GM12874 (cell line): Measurements from ENCODE around the gene MGMT.

Experiments used
- TF ChIP-seq, protein P1 (sequence below): IDR thresholded peaks from 2 replicates; pipeline ENCODE4 v1.5.1; 2011; ENCODE audit warnings: low read depth, mild to moderate bottlenecking, control low read depth, low read length, moderate library complexity; ENCODE audit not compliant: insufficient read depth

The MGMT gene

DNA sequence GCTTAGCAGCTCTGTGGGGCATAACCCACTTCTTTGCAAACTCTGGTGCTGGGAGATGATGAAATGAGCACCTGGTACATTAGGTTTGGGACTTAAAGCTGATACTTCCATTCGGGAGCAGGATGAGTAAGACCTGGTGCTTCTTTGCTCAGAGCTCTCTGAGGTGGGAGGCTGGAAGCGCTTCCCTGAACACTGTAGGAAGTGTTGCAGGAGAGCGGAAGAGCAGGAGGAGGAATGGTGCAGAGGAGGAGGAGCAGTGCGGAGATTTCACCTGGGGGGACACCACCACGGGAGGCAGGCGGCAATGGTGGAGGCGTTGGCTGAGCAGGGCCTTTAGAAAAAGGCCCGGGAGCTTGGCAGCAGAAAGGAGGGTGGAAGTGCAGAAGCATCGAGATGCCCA is 142.5 kb downstream of the MGMT start:
- TF ChIP-seq, protein P1, sequence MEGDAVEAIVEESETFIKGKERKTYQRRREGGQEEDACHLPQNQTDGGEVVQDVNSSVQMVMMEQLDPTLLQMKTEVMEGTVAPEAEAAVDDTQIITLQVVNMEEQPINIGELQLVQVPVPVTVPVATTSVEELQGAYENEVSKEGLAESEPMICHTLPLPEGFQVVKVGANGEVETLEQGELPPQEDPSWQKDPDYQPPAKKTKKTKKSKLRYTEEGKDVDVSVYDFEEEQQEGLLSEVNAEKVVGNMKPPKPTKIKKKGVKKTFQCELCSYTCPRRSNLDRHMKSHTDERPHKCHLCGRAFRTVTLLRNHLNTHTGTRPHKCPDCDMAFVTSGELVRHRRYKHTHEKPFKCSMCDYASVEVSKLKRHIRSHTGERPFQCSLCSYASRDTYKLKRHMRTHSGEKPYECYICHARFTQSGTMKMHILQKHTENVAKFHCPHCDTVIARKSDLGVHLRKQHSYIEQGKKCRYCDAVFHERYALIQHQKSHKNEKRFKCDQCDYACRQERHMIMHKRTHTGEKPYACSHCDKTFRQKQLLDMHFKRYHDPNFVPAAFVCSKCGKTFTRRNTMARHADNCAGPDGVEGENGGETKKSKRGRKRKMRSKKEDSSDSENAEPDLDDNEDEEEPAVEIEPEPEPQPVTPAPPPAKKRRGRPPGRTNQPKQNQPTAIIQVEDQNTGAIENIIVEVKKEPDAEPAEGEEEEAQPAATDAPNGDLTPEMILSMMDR, result no peak

DNA sequence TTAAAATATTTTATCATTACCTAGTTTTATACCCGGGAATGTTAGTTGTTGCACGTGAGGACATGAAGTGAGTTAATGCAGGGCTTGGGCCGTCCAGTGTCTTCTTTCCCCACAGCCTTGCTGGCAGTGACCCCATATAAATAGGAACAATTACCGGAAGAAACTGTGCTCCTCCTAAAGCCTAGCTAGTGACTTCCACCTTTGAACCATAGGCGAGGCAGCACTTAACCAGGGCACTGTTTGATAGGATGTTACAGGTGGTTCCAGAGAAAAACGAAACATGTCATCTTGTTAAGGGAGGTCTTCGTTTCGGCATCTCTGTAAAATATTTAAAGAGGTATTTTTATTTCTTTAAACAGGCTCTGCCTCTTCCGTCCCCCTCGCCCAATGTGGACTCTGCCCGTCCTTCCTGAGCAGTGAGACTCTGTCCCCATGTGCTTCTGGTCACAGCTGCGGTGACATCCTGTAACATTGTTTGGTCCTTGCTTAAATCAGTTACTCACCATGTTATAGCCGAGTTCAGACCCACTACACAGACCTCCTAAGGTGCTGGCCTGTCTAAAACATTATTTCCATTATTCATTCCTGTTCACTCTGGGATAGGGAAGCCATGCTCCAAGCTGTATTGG is 145.6 kb downstream of the MGMT start:
- TF ChIP-seq, protein P1, result no peak

DNA sequence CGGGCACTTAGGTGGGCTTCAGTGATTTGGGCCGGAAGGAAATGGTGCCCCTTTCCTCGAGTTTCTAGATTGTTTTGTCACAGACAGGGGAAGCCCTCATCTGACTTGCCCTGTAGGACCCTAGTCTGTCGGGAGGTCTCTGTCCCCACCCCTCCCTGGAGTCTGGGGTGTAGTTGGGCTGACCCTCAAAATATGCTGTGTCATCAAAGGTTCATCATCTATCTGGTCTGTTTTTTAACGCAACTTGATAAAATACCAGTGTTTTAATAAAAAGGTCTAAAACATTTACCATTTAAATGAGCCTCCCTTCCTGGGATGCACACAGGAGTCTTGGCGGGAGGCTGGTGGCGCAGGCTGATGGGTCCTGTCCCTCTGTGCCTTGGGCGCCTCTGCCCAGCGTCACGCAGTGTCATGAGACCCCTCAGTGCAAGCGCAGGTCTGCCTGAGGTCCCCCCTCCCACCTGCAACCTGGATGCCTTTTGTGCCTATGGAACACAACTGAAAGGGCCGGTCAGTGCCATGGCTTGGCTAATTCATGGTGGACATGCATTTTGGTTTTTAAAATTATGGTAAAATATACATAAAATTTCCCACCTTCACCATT is 146.4 kb downstream of the MGMT start:
- TF ChIP-seq, protein P1, result no peak

DNA sequence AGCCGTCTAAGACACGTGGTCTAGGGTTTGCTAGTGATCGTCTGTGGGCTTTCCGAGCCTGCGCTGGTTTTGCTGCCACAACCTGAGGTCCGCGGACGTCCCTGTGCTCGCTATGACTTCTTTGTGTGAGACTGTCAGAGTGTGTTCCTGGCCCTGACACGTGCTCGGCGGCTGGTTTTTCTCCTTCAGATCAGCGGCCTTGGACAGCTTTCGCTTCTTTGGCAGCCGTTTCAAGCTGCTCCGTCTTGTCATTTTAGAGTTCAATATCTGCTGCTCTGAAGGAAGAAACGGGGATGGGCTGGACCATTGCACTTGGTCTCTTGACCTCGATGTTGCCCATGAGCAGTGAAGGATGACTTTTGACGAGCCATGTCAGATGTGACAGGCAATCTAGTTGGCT is 147.3 kb downstream of the MGMT start:
- TF ChIP-seq, protein P1, result no peak

DNA sequence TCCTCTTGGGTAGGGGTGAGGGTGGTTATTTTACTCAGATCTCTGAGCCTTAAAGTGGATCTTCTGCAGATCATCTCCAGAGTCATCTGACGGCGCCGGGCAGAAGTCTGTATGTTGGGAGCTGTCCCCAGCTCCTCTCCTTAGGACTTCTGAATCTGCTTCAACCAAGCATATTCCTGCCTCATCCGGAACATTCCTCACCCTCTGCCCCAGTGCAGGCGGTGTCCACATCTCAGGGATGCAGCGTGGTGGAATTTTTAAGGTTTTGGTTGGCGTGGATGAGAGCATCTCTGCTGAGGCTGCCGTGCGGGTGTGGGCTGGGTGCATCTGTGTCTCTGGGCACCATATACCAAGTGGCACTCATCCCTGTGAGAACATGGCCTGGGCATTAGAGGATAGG is 148.3 kb downstream of the MGMT start:
- TF ChIP-seq, protein P1, result no peak

DNA sequence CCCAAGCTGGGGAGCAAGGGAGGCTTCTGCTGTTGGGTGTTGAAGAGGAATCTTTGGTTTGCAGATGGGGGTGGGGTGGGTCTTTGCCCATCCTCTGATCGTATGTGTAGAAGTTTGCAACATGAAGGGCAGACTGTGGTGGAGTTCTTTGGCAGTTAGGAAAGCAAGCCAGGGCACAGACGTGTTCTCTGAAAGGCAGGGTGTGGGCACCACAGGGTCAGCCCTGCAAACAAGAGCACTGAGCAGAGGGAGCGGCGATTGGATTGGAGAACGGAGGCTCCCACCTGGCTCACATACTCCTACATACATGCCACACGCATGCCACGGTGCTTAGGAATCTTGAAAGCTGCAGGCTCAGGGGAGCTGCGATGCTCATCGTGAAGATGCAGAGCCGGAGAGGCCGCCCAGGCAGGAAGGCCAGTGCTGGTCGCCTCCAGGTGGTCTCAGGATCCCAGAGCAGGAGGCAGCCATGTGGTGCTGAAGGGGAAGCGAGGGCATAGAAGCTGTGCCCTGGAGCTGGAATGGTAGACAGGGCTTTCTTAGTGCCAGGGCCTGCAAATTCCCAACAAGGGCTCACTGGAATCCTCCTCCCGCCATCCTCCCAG is 149.0 kb downstream of the MGMT start:
- TF ChIP-seq, protein P1, result no peak

DNA sequence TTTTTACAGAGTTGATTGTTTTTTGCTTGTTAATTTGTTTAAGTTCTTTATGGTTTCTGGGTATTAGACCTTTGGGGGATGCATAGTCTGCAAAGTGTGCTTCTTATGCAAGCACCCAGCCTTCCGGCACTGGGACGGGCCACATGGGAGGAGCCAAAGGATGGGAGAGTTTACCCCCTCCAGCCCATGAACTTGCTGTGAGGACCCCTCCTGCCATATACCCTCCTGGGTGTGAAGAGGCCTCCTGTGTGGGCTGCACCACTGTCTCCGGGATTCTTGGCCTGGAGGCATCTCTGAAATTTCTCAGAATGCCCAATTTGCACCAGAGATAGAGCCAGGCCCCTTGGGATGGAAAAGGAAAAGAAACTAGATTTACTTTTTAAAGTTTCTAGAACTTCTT is 150.7 kb downstream of the MGMT start:
- TF ChIP-seq, protein P1, result no peak
